ENCODE results near the gene PCSK9. TPM values are rescaled to one million over a fixed set of nuclear protein-coding genes. Genes with fewer than 3 reads are reported as not detected.

Gene PCSK9
- total and polyA plus RNA-seq, 2 of the 4 experiments (the other 2 are of a cell fraction): under 0.01 to 0.17 TPM

DNA sequence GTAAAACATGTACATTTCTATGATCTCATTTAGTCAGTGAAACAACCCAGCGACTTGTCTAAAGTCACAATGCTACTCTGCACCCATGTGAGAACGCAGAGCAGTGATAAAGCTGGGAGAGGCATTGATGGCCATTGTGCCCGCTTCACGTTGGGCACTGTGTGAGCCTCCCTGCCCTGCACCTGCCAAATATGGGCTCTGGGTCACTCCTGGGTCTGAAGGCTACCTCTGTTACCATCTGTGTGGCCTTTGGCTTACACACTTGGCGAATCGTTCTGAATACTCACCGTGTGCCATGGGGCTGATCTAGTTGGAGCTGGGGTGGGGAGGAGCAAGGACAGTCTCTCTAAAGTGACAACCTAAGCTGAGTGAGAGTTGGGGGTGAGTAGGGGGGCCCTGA, 29.9 kb downstream of the PCSK9 start:
- CTCF ChIA-PET: no interaction called here
- in situ Hi-C loops (cut with MboI; ENCODE audit: low sequenced_read_pairs): no loop called here
- H3K14ac ChIP-seq (replicated peaks; ENCODE audit: low read depth, low read length): no peak overlapping the region

More for the DNA sequence above, 29.9 kb downstream of the PCSK9 start:
- Histone ChIP-seq H2BK15ac (ENCODE audit: low read depth, low read length) (no peak overlapping the region), H2BK120ac (ENCODE audit: low read depth, low read length) (no peak overlapping the region), H4K91ac (ENCODE audit: insufficient read depth, low read depth, low read length) (no peak overlapping the region), H3K9ac (ENCODE audit: low read depth, low read length) (no peak overlapping the region), H3K4me2 (ENCODE audit: low read depth, low read length) (no peak overlapping the region), H3K27ac (ENCODE audit: insufficient read depth, low read length) (no peak overlapping the region), H3K4me3 (ENCODE audit: insufficient read depth, low read depth, low read length) (no peak overlapping the region), H3K36me3 (ENCODE audit: control insufficient read depth, insufficient read depth, low read length) (peaks cover 47% of the 10 kb centered on the region), H3K9me1 (ENCODE audit: insufficient read depth, low read length) (peaks cover 14% of the 10 kb centered on the region), H2BK5ac (ENCODE audit: low read depth, low read length, poor library complexity, severe bottlenecking) (no peak overlapping the region), H4K20me1 (ENCODE audit: insufficient read depth, low read length) (peaks cover 15% of the 10 kb centered on the region), H2AFZ (replicated peaks; ENCODE audit: low read length, poor library complexity) (no peak overlapping the region), H2AK9ac (replicated peaks; ENCODE audit: low read depth, low read length, poor library complexity) (peak overlapping the region; percentile 42), H3K4me1 (ENCODE audit: control insufficient read depth, insufficient read depth, low read length) (peaks cover 4% of the 10 kb centered on the region), H4K8ac (ENCODE audit: low read depth in 2 of 2, low read length in 2 of 2) (no peak overlapping the region), H3K27me3 (ENCODE audit: control insufficient read depth, insufficient read depth, low read length) (no peaks in the 10 kb centered on the region), H4K5ac (ENCODE audit: low read depth, low read length) (no peak overlapping the region), H2BK20ac (ENCODE audit: low read depth, low read length) (no peak overlapping the region), H3K9me3 (ENCODE audit: control insufficient read depth, insufficient read depth, low read length) (no peaks in the 10 kb centered on the region), H3K18ac (ENCODE audit: low read depth, low read length) (no peak overlapping the region), H3K56ac (ENCODE audit: extremely low read depth, insufficient read depth, low read length) (no peak overlapping the region), H3K4ac (ENCODE audit: low read depth, low read length) (no peak overlapping the region), H3K23ac (ENCODE audit: low read depth, low read length) (no peak overlapping the region), H3K79me1 (ENCODE audit: low read depth in 1 of 2, low read length in 2 of 2) (no peaks in the 10 kb centered on the region), H2AK5ac (ENCODE audit: low read depth, low read length) (no peak overlapping the region)
- ATAC-seq (ENCODE audit: low read depth) (no peak), DNase-seq (no peak)
- POLR2A ChIA-PET (ENCODE audit: unreplicated experiment): no interaction called here
- intact Hi-C loops (cut with micrococcal nuclease): no loop called here
- dilution Hi-C loops (cut with HindIII; ENCODE audit: low sequenced_read_pairs, unreplicated experiment): no loop called here
- no TSS peak for BruUV-seq (replicated peaks)
- TF ChIP-seq MAZ (IDR thresholded peaks at IDR 0.05; ENCODE audit: borderline replicate concordance, low read depth, low read length) (no peak), MAFK (IDR thresholded peaks at IDR 0.05; ENCODE audit: low read depth, low read length) (no peak), RCOR1 (IDR thresholded peaks at IDR 0.05; ENCODE audit: insufficient replicate concordance, low read length) (no peak), CHD1 (IDR thresholded peaks at IDR 0.05; ENCODE audit: low read depth, low read length) (no peak), FOS (IDR thresholded peaks at IDR 0.05; ENCODE audit: low read depth, low read length) (no peak), RAD21 (IDR thresholded peaks at IDR 0.05; ENCODE audit: low read length) (no peak), BHLHE40 (IDR thresholded peaks at IDR 0.05; ENCODE audit: low read depth, low read length) (no peak), SMC3 (IDR thresholded peaks at IDR 0.05; ENCODE audit: low read depth, low read length) (no peak), MXI1 (IDR thresholded peaks at IDR 0.05; ENCODE audit: borderline replicate concordance, low read depth, low read length) (no peak), RFX5 (IDR thresholded peaks at IDR 0.05; ENCODE audit: low read depth, low read length) (no peak)
- TF ChIP-seq, protein P1, sequence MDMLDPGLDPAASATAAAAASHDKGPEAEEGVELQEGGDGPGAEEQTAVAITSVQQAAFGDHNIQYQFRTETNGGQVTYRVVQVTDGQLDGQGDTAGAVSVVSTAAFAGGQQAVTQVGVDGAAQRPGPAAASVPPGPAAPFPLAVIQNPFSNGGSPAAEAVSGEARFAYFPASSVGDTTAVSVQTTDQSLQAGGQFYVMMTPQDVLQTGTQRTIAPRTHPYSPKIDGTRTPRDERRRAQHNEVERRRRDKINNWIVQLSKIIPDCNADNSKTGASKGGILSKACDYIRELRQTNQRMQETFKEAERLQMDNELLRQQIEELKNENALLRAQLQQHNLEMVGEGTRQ (IDR thresholded peaks at IDR 0.05; ENCODE audit: low read depth, low read length): no peak
- TF ChIP-seq, protein P2, sequence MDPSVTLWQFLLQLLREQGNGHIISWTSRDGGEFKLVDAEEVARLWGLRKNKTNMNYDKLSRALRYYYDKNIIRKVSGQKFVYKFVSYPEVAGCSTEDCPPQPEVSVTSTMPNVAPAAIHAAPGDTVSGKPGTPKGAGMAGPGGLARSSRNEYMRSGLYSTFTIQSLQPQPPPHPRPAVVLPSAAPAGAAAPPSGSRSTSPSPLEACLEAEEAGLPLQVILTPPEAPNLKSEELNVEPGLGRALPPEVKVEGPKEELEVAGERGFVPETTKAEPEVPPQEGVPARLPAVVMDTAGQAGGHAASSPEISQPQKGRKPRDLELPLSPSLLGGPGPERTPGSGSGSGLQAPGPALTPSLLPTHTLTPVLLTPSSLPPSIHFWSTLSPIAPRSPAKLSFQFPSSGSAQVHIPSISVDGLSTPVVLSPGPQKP (IDR thresholded peaks at IDR 0.05; ENCODE audit: borderline replicate concordance, low read depth, low read length): no peak
- TF ChIP-seq, protein P3, sequence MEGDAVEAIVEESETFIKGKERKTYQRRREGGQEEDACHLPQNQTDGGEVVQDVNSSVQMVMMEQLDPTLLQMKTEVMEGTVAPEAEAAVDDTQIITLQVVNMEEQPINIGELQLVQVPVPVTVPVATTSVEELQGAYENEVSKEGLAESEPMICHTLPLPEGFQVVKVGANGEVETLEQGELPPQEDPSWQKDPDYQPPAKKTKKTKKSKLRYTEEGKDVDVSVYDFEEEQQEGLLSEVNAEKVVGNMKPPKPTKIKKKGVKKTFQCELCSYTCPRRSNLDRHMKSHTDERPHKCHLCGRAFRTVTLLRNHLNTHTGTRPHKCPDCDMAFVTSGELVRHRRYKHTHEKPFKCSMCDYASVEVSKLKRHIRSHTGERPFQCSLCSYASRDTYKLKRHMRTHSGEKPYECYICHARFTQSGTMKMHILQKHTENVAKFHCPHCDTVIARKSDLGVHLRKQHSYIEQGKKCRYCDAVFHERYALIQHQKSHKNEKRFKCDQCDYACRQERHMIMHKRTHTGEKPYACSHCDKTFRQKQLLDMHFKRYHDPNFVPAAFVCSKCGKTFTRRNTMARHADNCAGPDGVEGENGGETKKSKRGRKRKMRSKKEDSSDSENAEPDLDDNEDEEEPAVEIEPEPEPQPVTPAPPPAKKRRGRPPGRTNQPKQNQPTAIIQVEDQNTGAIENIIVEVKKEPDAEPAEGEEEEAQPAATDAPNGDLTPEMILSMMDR (conservative IDR thresholded peaks at IDR 0.05; ENCODE audit: low read depth, low read length): no peak
- no CpG with 5 or more reads among the region's 7 CpGs for WGBS, 2 experiments (ENCODE audit: extremely low coverage in 2 of 2, insufficient read length in 1 of 2)

All from IMR-90 (cell line).